ENCODE measurements around the gene HBP1.
"Not testable (repeated sequence)": the region's sequence is repeated elsewhere in the genome, so short reads cannot be mapped to it uniquely, and the experiment has no call there.

HBP1 gene

GRCh38 chr7:107168233-107169119, at the start of gene HBP1:
Gene HBP1 (plus strand): TSS chr7:107169003. CDS start chr7:107179894, 10,891 bp downstream.
- peak; percentile 87 for DNase-seq (ENCODE audit: low spot score)

- no peak for DNase-seq (ENCODE audit: low spot score)
These were observed 49.3 kb upstream of the HBP1 start for GRCh38 chr7:107119376-107120105.

- no peak for DNase-seq (ENCODE audit: low spot score)
These were observed 46.3 kb upstream of the HBP1 start for GRCh38 chr7:107122486-107122911.

GRCh38 chr7:107123392-107123791, 45.4 kb upstream of the HBP1 start:
- no peak for DNase-seq (ENCODE audit: low spot score)

GRCh38 chr7:107125475-107125874, 43.3 kb upstream of the HBP1 start:
- no peak for DNase-seq (ENCODE audit: low spot score)

- DNase-seq (ENCODE audit: low spot score) = no peak
These were observed 40.6 kb upstream of the HBP1 start for GRCh38 chr7:107128217-107128616.

GRCh38 chr7:107128748-107129147, 40.1 kb upstream of the HBP1 start:
- DNase-seq (ENCODE audit: low spot score) = no peak

GRCh38 chr7:107130487-107131220, 38.1 kb upstream of the HBP1 start:
- DNase-seq (ENCODE audit: low spot score) = peak; percentile 46

GRCh38 chr7:107133396-107133795, 35.4 kb upstream of the HBP1 start:
- DNase-seq (ENCODE audit: low spot score) = no peak

- no peak for DNase-seq (ENCODE audit: low spot score)
These were observed 29.9 kb upstream of the HBP1 start for GRCh38 chr7:107138696-107139420.

GRCh38 chr7:107143875-107144274, 24.9 kb upstream of the HBP1 start:
- not testable (repeated sequence) for DNase-seq (ENCODE audit: low spot score)

GRCh38 chr7:107145067-107145838, 23.6 kb upstream of the HBP1 start:
- no peak for DNase-seq (ENCODE audit: low spot score)

- DNase-seq (ENCODE audit: low spot score) = peak; percentile 50
These were observed 21.1 kb upstream of the HBP1 start for GRCh38 chr7:107147464-107148393.

- no peak for DNase-seq (ENCODE audit: low spot score)
These were observed 20.1 kb upstream of the HBP1 start for GRCh38 chr7:107148721-107149120.

GRCh38 chr7:107149863-107150262, 18.9 kb upstream of the HBP1 start:
- no peak for DNase-seq (ENCODE audit: low spot score)

- peak; percentile 28 for DNase-seq (ENCODE audit: low spot score)
These were observed 18.3 kb upstream of the HBP1 start for GRCh38 chr7:107150375-107151073.

- no peak for DNase-seq (ENCODE audit: low spot score)
These were observed 17.3 kb upstream of the HBP1 start for GRCh38 chr7:107151538-107151937.

- DNase-seq (ENCODE audit: low spot score) = no peak
These were observed 16.8 kb upstream of the HBP1 start for GRCh38 chr7:107152011-107152410.

GRCh38 chr7:107154826-107155225, 14.0 kb upstream of the HBP1 start:
- no peak for DNase-seq (ENCODE audit: low spot score)

All from iPS-NIHi11 (cell line).